ENCODE measurements around the gene HPX.

GRCh38 chr11:6418557-6419008 lies 22.2 kb downstream of the HPX start:
- no peak for TF ChIP-seq GATA2 (IDR thresholded peaks at IDR 0.05; ENCODE audit: low read depth, low read length)
- TF ChIP-seq GATA3 (IDR thresholded peaks at IDR 0.05; ENCODE audit: low read depth, low read length) = no peak
